K562 (cell line): ENCODE results near the gene GGACT. TPM values are rescaled to one million over a fixed set of nuclear protein-coding genes. Genes with fewer than 3 reads are reported as not detected.

Source experiments
- ATAC-seq: fragments of 200-7000 bp; cut with Tn5 transposase; 3 replicates; pipeline ENCODE4 v1.9.1; 2020; ENCODE audit warnings: moderate library complexity
- BruUV-seq: library from RNA; stranded (reverse); fragments of 400-500 nt; replicated peaks from 2 replicates; lab custom pipeline; 2021; lab: Mats Ljungman, UMichigan
- CTCF ChIA-PET: fragments of 300-600 bp; formaldehyde crosslinking; extraction: SDS; loops from one replicate; lab custom pipeline; 2021; ENCODE audit warnings: low intra/inter-chr PET ratio; lab: Yijun Ruan, JAX
- POLR2A ChIA-PET: fragments of 300-600, 350-650 bp; sonication (Branson Sonifier 250); formaldehyde crosslinking; extraction: SDS; loops from one replicate; lab custom pipeline; 2021; ENCODE audit warnings: antibody characterized with exemption, inconsistent platforms; lab: Yijun Ruan, JAX
- DNase-seq, 4 experiments: peaks; one replicate each; pipeline versions ENCODE4 v3.0.0 to v3.0.0-alpha.2; 2011 to 2018; ENCODE audit warnings: low spot score in 3 of 4, mixed read lengths in 3 of 4; ENCODE audit errors: extremely low read depth in 1 of 4
- FAIRE-seq: peaks from 2 replicates; lab custom pipeline; 2011; peaks lifted over from hg19 to GRCh38; lab: Jason Lieb, UNC
- H2AFZ ChIP-seq: 2 replicates; pipeline ENCODE4 v1.6.0; 2011; ENCODE audit warnings: low read depth, low read length, control low read depth, inconsistent platforms
- H3K27ac ChIP-seq: fragments of 200-600 bp; 3 replicates; pipeline ENCODE4 v1.8.0; 2011; ENCODE audit warnings: low read depth, mild to moderate bottlenecking, control low read depth, inconsistent platforms, low read length, moderate library complexity, mixed read lengths; ENCODE audit errors: extremely low read depth
- H3K27me3 ChIP-seq, 2 experiments: fragments of 300-600 bp in 1 of 2; 2 replicates in 1 of 2; 3 replicates in 1 of 2; pipeline versions ENCODE4 v1.6.0 to v1.8.0; 2011; ENCODE audit warnings: inconsistent platforms in 2 of 2, low read length in 2 of 2, mild to moderate bottlenecking in 1 of 2, mixed read lengths in 1 of 2, moderate library complexity in 1 of 2; ENCODE audit not compliant: control insufficient read depth in 2 of 2, insufficient read depth in 2 of 2
- H3K36me3 ChIP-seq: fragments of 300-600 bp; 3 replicates; pipeline ENCODE4 v1.8.0; 2011; ENCODE audit warnings: mild to moderate bottlenecking, low read length, inconsistent platforms; ENCODE audit not compliant: control insufficient read depth, insufficient read depth
- H3K4me1 ChIP-seq, 2 experiments: fragments of 200-600 bp in 1 of 2; replicated peaks in 1 of 2; 2 replicates in 1 of 2; 3 replicates in 1 of 2; pipeline versions ENCODE4 v1.5.1 to v1.8.0; 2011; ENCODE audit warnings: inconsistent platforms in 2 of 2, low read length in 2 of 2, mild to moderate bottlenecking in 1 of 2, mixed read lengths in 1 of 2, moderate library complexity in 1 of 2; ENCODE audit not compliant: control insufficient read depth in 2 of 2, insufficient read depth in 2 of 2
- H3K4me2 ChIP-seq: 2 replicates; pipeline ENCODE4 v1.6.1; 2011; ENCODE audit warnings: low read length, control low read depth, inconsistent platforms, mixed read lengths; ENCODE audit not compliant: insufficient read depth
- H3K4me3 ChIP-seq: fragments of 200-600 bp; sonication (generic), shearing (Covaris generic); 2 replicates; pipeline ENCODE4 v1.5.1; 2016; ENCODE audit warnings: control low read depth, inconsistent platforms
- H3K79me2 ChIP-seq: fragments of 200-600 bp; 3 replicates; pipeline ENCODE4 v1.8.0; 2011; ENCODE audit warnings: low read length, inconsistent platforms; ENCODE audit not compliant: control insufficient read depth, insufficient read depth
- H3K9ac ChIP-seq, 2 experiments: 2 replicates each; pipeline versions ENCODE4 v1.6.0 to v1.6.1; 2011; ENCODE audit warnings: low read depth in 2 of 2, low read length in 2 of 2, control low read depth in 1 of 2, inconsistent platforms in 1 of 2, mild to moderate bottlenecking in 1 of 2, mixed read lengths in 1 of 2; ENCODE audit not compliant: insufficient read depth in 1 of 2
- H3K9me1 ChIP-seq: one replicate; pipeline ENCODE4 v1.6.0; 2011; ENCODE audit warnings: inconsistent platforms, mild to moderate bottlenecking, low read length, moderate library complexity; ENCODE audit not compliant: control insufficient read depth, insufficient read depth
- H3K9me3 ChIP-seq: replicated peaks from 2 replicates; pipeline ENCODE4 v1.5.1; 2011; ENCODE audit warnings: low read depth, low read length, inconsistent platforms; ENCODE audit not compliant: control insufficient read depth, insufficient read depth
- H4K20me1 ChIP-seq: replicated peaks from 2 replicates; pipeline ENCODE4 v1.6.1; 2011; ENCODE audit warnings: low read length, inconsistent platforms, mixed read lengths; ENCODE audit not compliant: control insufficient read depth, insufficient read depth
- HDAC2 ChIP-seq: fragments of 450-650 bp; IDR thresholded peaks from 2 replicates; pipeline ENCODE4 v1.6.1; 2016; ENCODE audit warnings: mild to moderate bottlenecking
- PRMT5 ChIP-seq: sonication (generic); formaldehyde crosslinking; IDR thresholded peaks from 2 replicates; pipeline ENCODE4 v1.5.0; 2020; ENCODE audit warnings: missing genetic modification reagents
- SAFB ChIP-seq: fragments of 200-400 bp; formaldehyde crosslinking; IDR thresholded peaks from 2 replicates; pipeline ENCODE4 v1.6.1; 2017; ENCODE audit warnings: low read depth, low read length, borderline replicate concordance
- SIN3B ChIP-seq: fragments of 450-650 bp; IDR thresholded peaks from 2 replicates; pipeline ENCODE4 v1.6.1; 2017; ENCODE audit warnings: low read depth, mild to moderate bottlenecking, moderate library complexity
- SOX6 ChIP-seq: fragments of 450-650 bp; IDR thresholded peaks from 2 replicates; pipeline ENCODE4 v1.6.1; 2014; ENCODE audit warnings: mild to moderate bottlenecking
- SRSF3 ChIP-seq: fragments of 200-400 bp; formaldehyde crosslinking; IDR thresholded peaks from 2 replicates; pipeline ENCODE4 v1.6.1; 2016; ENCODE audit warnings: mild to moderate bottlenecking, low read length, moderate library complexity; ENCODE audit not compliant: insufficient read depth
- U2AF2 ChIP-seq: fragments of 200-400 bp; formaldehyde crosslinking; optimal IDR thresholded peaks from 2 replicates; pipeline ENCODE3; 2017; ENCODE audit warnings: low read depth, mild to moderate bottlenecking, low read length
- ZFX ChIP-seq: sonication (generic); formaldehyde crosslinking; IDR thresholded peaks from 2 replicates; pipeline ENCODE4 v1.8.0; 2022; ENCODE audit warnings: mild to moderate bottlenecking, missing genetic modification reagents, moderate library complexity
- ZNF239 ChIP-seq: fragments of 250-450 bp; sonication (Bioruptor Pico); IDR thresholded peaks from 2 replicates; pipeline ENCODE4 v1.4.0; 2020; ENCODE audit warnings: mild to moderate bottlenecking
- ZNF282 ChIP-seq: sonication (generic); formaldehyde crosslinking; IDR thresholded peaks from 2 replicates; pipeline ENCODE4 v1.8.1; 2023; ENCODE audit warnings: missing genetic modification reagents
- WGBS: fragments of 100-300 bp; shearing (Covaris generic); methylation state at CpG from one replicate; pipeline ENCODE4 v1.1.6; 2016; ENCODE audit warnings: low coverage, mixed read lengths; ENCODE audit not compliant: insufficient coverage; ENCODE audit errors: missing lambda C conversion rate; 5-methylcytosine and 5-hydroxymethylcytosine counted together
- in situ Hi-C: fragments of 300-500 bp; cut with MboI; formaldehyde crosslinking; loops from 4 replicates; pipeline ENCODE4 v1.15.0; 2018; ENCODE audit warnings: inconsistent platforms, mixed read lengths
- intact Hi-C: fragments of 100-400 bp; cut with micrococcal nuclease; formaldehyde crosslinking; loops from 2 replicates; pipeline ENCODE4 v1.14.2; 2022
- polyA plus RNA-seq, 8 experiments: library from polyadenylated mRNA; depleted of rRNA in 4 of 8; stranded (reverse) in 5 of 8; unstranded in 3 of 8; fragments of >200 nt; fragmentation: Nextera tagmentation in 2 of 8; fragmentation: Illumina TruSeq in 1 of 8; extraction: Ambion mirVana in 2 of 8; extraction: Trizol in 1 of 8; gene quantifications; 2 replicates each; pipeline versions ENCODE4 v1.2.1 to v1.2.3, GENCODE V29; 2011 to 2014; ENCODE audit warnings: inconsistent platforms in 1 of 8, missing spikeins in 1 of 8
- total RNA-seq, 7 experiments: library from RNA; depleted of rRNA in 6 of 7; stranded (reverse); fragments of >200 nt in 6 of 7; fragmentation: Illumina TruSeq in 2 of 7; extraction: Trizol in 2 of 7; gene quantifications; 2 replicates each; pipeline versions ENCODE4 v1.2.1 to v1.2.3, GENCODE V29; 2011 to 2021; ENCODE audit warnings: low replicate concordance in 1 of 7
- TF ChIP-seq, protein P1 (sequence below): fragments of 450-650 bp; formaldehyde crosslinking; IDR thresholded peaks from 2 replicates; pipeline ENCODE4 v1.4.0; 2022; ENCODE audit warnings: missing genetic modification characterization
- TF ChIP-seq, protein P2 (sequence below): sonication (generic); formaldehyde crosslinking; IDR thresholded peaks from 2 replicates; pipeline ENCODE4 v1.8.1; 2023; ENCODE audit warnings: mild to moderate bottlenecking, missing genetic modification reagents
- TF ChIP-seq, protein P3 (sequence below): fragments of 450-650 bp; IDR thresholded peaks from 2 replicates; pipeline ENCODE4 v1.6.1; 2017; ENCODE audit warnings: antibody characterized with exemption, mild to moderate bottlenecking
- TF ChIP-seq, protein P4 (sequence below): fragments of 250-450 bp; sonication (Bioruptor Pico); IDR thresholded peaks from 2 replicates; pipeline ENCODE4 v1.8.0; 2021; ENCODE audit warnings: mild to moderate bottlenecking, moderate library complexity

The GGACT gene
- total and polyA plus RNA-seq, 9 of the 15 experiments (the other 6 are each of a cell fraction or from before 2014, with no cell fraction given) = 0.20 to 3.2 (median 1.7) TPM

DNA sequence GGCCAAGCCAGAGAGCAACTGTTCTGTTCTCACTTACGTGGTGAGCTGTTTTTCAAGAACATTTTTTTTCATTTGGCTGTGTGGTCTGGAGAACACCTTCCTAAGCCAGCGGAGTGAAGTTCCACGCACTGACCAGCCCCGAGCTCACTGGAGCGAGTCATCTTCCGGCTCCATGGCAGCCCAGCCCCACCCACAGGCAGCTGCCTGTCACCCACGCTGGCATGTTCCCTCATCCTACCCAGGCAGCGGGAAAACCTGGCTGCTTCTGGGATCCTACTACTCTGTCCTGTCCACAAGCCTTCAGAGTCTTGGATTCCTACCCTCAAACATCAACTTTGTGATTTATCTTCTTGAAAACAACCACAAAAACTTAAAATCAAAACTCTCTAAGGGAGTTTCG, 76.2 kb downstream of the GGACT start:
- intact Hi-C loops (loop anchor here (5.0 to 10.0 kb wide), 3 partner anchors 120 to 855 kb away; no protein-coding TSS in a partner anchor), in situ Hi-C loops (loop anchor here (10.0 kb wide), 1 partner anchor 608 kb away; no protein-coding TSS in a partner anchor)
- no peak overlapping the region for H3K4me2 ChIP-seq
- BruUV-seq = no TSS peak
- no peaks in the 10 kb centered on the region for H3K9me3 ChIP-seq
- H3K9ac ChIP-seq = no peak overlapping the region
- H3K36me3 ChIP-seq = no peaks in the 10 kb centered on the region
- ATAC-seq = no peak; the same call in 2 of the 3 replicates
- no peak overlapping the region for H2AFZ ChIP-seq
- H3K9me1 ChIP-seq = no peaks in the 10 kb centered on the region
- no peaks in the 10 kb centered on the region for H3K4me1 ChIP-seq
- WGBS = 24% methylated on average over 9 of the region's 9 CpGs
- POLR2A ChIA-PET = no interaction called here
- H3K4me3 ChIP-seq = no peak overlapping the region
- peaks cover 0 to 3% of the 10 kb centered on the region in 2 experiments; a peak in 1 of 5 replicates for H3K27me3 ChIP-seq
- DNase-seq = no peak
- H3K79me2 ChIP-seq = no peaks in the 10 kb centered on the region
- no peak overlapping the region for H3K27ac ChIP-seq
- H4K20me1 ChIP-seq = no peaks in the 10 kb centered on the region; the same call in 1 of the 2 replicates
- FAIRE-seq = no peak
- CTCF ChIA-PET = interaction anchor here (1.6 kb wide), 1 partner anchor 856 kb away, joined by 3 read pairs; no protein-coding TSS in a partner anchor
- TF ChIP-seq, protein P1, sequence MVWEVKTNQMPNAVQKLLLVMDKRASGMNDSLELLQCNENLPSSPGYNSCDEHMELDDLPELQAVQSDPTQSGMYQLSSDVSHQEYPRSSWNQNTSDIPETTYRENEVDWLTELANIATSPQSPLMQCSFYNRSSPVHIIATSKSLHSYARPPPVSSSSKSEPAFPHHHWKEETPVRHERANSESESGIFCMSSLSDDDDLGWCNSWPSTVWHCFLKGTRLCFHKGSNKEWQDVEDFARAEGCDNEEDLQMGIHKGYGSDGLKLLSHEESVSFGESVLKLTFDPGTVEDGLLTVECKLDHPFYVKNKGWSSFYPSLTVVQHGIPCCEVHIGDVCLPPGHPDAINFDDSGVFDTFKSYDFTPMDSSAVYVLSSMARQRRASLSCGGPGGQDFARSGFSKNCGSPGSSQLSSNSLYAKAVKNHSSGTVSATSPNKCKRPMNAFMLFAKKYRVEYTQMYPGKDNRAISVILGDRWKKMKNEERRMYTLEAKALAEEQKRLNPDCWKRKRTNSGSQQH (CRISPR knock-in tag) = no peak
- TF ChIP-seq SRSF3 (no peak), HDAC2 (no peak), U2AF2 (no peak), ZFX (CRISPR knock-in tag) (no peak), SIN3B (no peak), SAFB (no peak), PRMT5 (no peak), ZNF239 (CRISPR knock-in tag) (no peak), SOX6 (no peak), ZNF282 (CRISPR knock-in tag) (no peak)
- TF ChIP-seq, protein P2, sequence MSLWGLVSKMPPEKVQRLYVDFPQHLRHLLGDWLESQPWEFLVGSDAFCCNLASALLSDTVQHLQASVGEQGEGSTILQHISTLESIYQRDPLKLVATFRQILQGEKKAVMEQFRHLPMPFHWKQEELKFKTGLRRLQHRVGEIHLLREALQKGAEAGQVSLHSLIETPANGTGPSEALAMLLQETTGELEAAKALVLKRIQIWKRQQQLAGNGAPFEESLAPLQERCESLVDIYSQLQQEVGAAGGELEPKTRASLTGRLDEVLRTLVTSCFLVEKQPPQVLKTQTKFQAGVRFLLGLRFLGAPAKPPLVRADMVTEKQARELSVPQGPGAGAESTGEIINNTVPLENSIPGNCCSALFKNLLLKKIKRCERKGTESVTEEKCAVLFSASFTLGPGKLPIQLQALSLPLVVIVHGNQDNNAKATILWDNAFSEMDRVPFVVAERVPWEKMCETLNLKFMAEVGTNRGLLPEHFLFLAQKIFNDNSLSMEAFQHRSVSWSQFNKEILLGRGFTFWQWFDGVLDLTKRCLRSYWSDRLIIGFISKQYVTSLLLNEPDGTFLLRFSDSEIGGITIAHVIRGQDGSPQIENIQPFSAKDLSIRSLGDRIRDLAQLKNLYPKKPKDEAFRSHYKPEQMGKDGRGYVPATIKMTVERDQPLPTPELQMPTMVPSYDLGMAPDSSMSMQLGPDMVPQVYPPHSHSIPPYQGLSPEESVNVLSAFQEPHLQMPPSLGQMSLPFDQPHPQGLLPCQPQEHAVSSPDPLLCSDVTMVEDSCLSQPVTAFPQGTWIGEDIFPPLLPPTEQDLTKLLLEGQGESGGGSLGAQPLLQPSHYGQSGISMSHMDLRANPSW = no peak
- TF ChIP-seq, protein P3, sequence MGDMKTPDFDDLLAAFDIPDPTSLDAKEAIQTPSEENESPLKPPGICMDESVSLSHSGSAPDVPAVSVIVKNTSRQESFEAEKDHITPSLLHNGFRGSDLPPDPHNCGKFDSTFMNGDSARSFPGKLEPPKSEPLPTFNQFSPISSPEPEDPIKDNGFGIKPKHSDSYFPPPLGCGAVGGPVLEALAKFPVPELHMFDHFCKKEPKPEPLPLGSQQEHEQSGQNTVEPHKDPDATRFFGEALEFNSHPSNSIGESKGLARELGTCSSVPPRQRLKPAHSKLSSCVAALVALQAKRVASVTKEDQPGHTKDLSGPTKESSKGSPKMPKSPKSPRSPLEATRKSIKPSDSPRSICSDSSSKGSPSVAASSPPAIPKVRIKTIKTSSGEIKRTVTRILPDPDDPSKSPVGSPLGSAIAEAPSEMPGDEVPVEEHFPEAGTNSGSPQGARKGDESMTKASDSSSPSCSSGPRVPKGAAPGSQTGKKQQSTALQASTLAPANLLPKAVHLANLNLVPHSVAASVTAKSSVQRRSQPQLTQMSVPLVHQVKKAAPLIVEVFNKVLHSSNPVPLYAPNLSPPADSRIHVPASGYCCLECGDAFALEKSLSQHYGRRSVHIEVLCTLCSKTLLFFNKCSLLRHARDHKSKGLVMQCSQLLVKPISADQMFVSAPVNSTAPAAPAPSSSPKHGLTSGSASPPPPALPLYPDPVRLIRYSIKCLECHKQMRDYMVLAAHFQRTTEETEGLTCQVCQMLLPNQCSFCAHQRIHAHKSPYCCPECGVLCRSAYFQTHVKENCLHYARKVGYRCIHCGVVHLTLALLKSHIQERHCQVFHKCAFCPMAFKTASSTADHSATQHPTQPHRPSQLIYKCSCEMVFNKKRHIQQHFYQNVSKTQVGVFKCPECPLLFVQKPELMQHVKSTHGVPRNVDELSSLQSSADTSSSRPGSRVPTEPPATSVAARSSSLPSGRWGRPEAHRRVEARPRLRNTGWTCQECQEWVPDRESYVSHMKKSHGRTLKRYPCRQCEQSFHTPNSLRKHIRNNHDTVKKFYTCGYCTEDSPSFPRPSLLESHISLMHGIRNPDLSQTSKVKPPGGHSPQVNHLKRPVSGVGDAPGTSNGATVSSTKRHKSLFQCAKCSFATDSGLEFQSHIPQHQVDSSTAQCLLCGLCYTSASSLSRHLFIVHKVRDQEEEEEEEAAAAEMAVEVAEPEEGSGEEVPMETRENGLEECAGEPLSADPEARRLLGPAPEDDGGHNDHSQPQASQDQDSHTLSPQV = no peak
- TF ChIP-seq, protein P4, sequence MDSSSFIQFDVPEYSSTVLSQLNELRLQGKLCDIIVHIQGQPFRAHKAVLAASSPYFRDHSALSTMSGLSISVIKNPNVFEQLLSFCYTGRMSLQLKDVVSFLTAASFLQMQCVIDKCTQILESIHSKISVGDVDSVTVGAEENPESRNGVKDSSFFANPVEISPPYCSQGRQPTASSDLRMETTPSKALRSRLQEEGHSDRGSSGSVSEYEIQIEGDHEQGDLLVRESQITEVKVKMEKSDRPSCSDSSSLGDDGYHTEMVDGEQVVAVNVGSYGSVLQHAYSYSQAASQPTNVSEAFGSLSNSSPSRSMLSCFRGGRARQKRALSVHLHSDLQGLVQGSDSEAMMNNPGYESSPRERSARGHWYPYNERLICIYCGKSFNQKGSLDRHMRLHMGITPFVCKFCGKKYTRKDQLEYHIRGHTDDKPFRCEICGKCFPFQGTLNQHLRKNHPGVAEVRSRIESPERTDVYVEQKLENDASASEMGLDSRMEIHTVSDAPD (CRISPR knock-in tag) = no peak
